ENCODE measurements around the gene MTMR4. TPM values are rescaled to one million over a fixed set of nuclear protein-coding genes. Genes with fewer than 3 reads are reported as not detected.

The MTMR4 gene
- polyA plus RNA-seq, 1 of the 3 experiments (the other 2 are of a cell fraction), result 23.3 TPM

GRCh38 chr17:58541249-58541648 lies 26.8 kb upstream of the MTMR4 start:
- no peaks in the 10 kb centered on the region for H3K79me2 ChIP-seq (ENCODE audit: insufficient read depth)
- no peaks in the 10 kb centered on the region for H3K9me2 ChIP-seq
- no peak overlapping the region for H3K4me3 ChIP-seq (ENCODE audit: low read depth in 2 of 2, low read length in 1 of 2)
- 42% methylated on average over 2 of the region's 2 CpGs for WGBS (ENCODE audit: low lambda C conversion rate)
- no peak overlapping the region for H2AFZ ChIP-seq (ENCODE audit: low read depth)
- POLR2A ChIA-PET, result no interaction called here
- CTCF ChIA-PET, result interaction anchor here (0.8 to 3.0 kb wide), 4 partner anchors 22 to 45 kb away, joined by 3 to 15 read pairs (median 4); no protein-coding TSS in a partner anchor
- H3K9ac ChIP-seq, result no peak overlapping the region
- no peaks in the 10 kb centered on the region for H4K20me1 ChIP-seq (ENCODE audit: insufficient read depth)
- H3K4me2 ChIP-seq, result no peak overlapping the region
- H3K27ac ChIP-seq (ENCODE audit: low read depth in 2 of 2, low read length in 1 of 2), result no peak overlapping the region
- H3K9me3 ChIP-seq, result no peaks in the 10 kb centered on the region
- no peaks in the 10 kb centered on the region for H3K4me1 ChIP-seq (ENCODE audit: control insufficient read depth in 1 of 2, insufficient read depth in 2 of 2, low read depth in 1 of 2, low read length in 1 of 2)
- H3K36me3 ChIP-seq (replicated peaks in 1 of 2; ENCODE audit: control insufficient read depth in 1 of 2, insufficient read depth in 2 of 2, low read length in 1 of 2), result no peaks in the 10 kb centered on the region
- TF ChIP-seq, protein P1, sequence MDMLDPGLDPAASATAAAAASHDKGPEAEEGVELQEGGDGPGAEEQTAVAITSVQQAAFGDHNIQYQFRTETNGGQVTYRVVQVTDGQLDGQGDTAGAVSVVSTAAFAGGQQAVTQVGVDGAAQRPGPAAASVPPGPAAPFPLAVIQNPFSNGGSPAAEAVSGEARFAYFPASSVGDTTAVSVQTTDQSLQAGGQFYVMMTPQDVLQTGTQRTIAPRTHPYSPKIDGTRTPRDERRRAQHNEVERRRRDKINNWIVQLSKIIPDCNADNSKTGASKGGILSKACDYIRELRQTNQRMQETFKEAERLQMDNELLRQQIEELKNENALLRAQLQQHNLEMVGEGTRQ (IDR thresholded peaks at IDR 0.05; ENCODE audit: borderline replicate concordance, low read depth, low read length), result no peak
- peak; percentile 35 for TF ChIP-seq CTCF (IDR thresholded peaks at IDR 0.05)
- H3F3A ChIP-seq (replicated peaks; ENCODE audit: insufficient read depth), result no peaks in the 10 kb centered on the region
- DNase-seq, result no peak
- peaks cover 30% of the 10 kb centered on the region for H3K27me3 ChIP-seq (ENCODE audit: insufficient read depth)

DNA sequence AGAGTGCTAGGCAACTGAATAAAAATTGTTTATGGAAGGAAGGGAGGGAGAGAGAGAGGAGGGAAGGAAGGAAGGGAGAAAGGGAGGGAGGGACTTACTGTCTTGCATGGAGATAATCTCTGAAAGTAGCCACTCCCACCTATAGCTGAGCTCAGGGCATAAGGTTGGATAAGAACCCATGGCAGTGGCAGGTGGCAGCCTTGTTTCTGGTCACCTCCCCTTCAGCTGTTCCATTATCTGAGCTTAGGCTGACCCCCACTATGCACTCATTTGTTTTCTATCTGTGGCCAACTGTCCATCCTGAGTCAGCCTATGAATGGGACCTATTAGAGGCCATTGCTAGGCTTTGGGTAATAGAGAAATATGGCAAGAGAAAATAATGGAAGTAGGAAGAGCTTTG lies 25.3 kb upstream of the MTMR4 start:
- H3K4me1 ChIP-seq (ENCODE audit: control insufficient read depth in 1 of 2, insufficient read depth in 2 of 2, low read depth in 1 of 2, low read length in 1 of 2), result 0 out of 4 replicates have a peak, but pooled peaks cover 0 to 5% of the 10 kb centered on the region in 2 experiments
- CTCF ChIA-PET, result interaction anchor here (1.0 to 3.0 kb wide), 4 partner anchors 12 to 465 kb away, joined by 3 to 15 read pairs (median 4); no protein-coding TSS in a partner anchor

More for the DNA sequence above, 25.3 kb upstream of the MTMR4 start:
- peaks cover 30% of the 10 kb centered on the region for H3K27me3 ChIP-seq (ENCODE audit: insufficient read depth)
- no peaks in the 10 kb centered on the region for H3K36me3 ChIP-seq (replicated peaks in 1 of 2; ENCODE audit: control insufficient read depth in 1 of 2, insufficient read depth in 2 of 2, low read length in 1 of 2)
- H4K20me1 ChIP-seq (ENCODE audit: insufficient read depth), result no peaks in the 10 kb centered on the region
- no peak overlapping the region for H3K4me2 ChIP-seq
- POLR2A ChIA-PET, result no interaction called here
- H2AFZ ChIP-seq (ENCODE audit: low read depth), result no peak overlapping the region
- no peaks in the 10 kb centered on the region for H3K9me2 ChIP-seq
- H3K27ac ChIP-seq (ENCODE audit: low read depth in 2 of 2, low read length in 1 of 2), result no peak overlapping the region
- no peaks in the 10 kb centered on the region for H3F3A ChIP-seq (replicated peaks; ENCODE audit: insufficient read depth)
- no peak overlapping the region for H3K9ac ChIP-seq
- H3K4me3 ChIP-seq (ENCODE audit: low read depth in 2 of 2, low read length in 1 of 2), result no peak overlapping the region
- H3K79me2 ChIP-seq (ENCODE audit: insufficient read depth), result no peaks in the 10 kb centered on the region
- no peak for DNase-seq
- TF ChIP-seq POLR2AphosphoS5 (IDR thresholded peaks at IDR 0.05; ENCODE audit: low read depth, low read length), result no peak
- TF ChIP-seq, protein P2, sequence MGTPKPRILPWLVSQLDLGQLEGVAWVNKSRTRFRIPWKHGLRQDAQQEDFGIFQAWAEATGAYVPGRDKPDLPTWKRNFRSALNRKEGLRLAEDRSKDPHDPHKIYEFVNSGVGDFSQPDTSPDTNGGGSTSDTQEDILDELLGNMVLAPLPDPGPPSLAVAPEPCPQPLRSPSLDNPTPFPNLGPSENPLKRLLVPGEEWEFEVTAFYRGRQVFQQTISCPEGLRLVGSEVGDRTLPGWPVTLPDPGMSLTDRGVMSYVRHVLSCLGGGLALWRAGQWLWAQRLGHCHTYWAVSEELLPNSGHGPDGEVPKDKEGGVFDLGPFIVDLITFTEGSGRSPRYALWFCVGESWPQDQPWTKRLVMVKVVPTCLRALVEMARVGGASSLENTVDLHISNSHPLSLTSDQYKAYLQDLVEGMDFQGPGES (IDR thresholded peaks at IDR 0.05; ENCODE audit: low read depth, low read length), result no peak
- TF ChIP-seq RCOR1 (IDR thresholded peaks at IDR 0.05; ENCODE audit: low read length), result no peak
- TF ChIP-seq, protein P3, sequence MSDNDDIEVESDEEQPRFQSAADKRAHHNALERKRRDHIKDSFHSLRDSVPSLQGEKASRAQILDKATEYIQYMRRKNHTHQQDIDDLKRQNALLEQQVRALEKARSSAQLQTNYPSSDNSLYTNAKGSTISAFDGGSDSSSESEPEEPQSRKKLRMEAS (IDR thresholded peaks at IDR 0.05; ENCODE audit: low read depth), result no peak
- TF ChIP-seq CTCF (IDR thresholded peaks at IDR 0.05), result no peak
- no peak for TF ChIP-seq RAD21 (IDR thresholded peaks at IDR 0.05; ENCODE audit: low read length)
- TF ChIP-seq FOXM1 (IDR thresholded peaks at IDR 0.05; ENCODE audit: low read depth), result no peak
- H3K9me3 ChIP-seq, result no peaks in the 10 kb centered on the region
